Ishikawa (cell line): ENCODE measurements around the gene COL13A1.

ENCODE experiments used
- EP300 ChIP-seq: IDR thresholded peaks from 2 replicates; pipeline ENCODE4 v1.6.1; 2012; ENCODE audit warnings: borderline replicate concordance
- RAD21 ChIP-seq: IDR thresholded peaks from 2 replicates; pipeline ENCODE4 v1.6.1; 2012; ENCODE audit warnings: low read depth
- USF1 ChIP-seq: IDR thresholded peaks from 2 replicates; pipeline ENCODE4 v1.6.1; 2012

- TF ChIP-seq USF1 = no peak
- TF ChIP-seq RAD21 = peak; percentile 74
- TF ChIP-seq EP300 = no peak
Observed at GRCh38 chr10:69883310-69884023, 81.8 kb downstream of the COL13A1 start.
